HG02642 (cell line): ENCODE measurements around the gene CILP2.

Experiments used
- ATAC-seq: cut with Tn5 transposase; IDR thresholded peaks from one replicate; pipeline ENCODE4 v1.9.1; 2021; ENCODE audit warnings: mild to moderate bottlenecking; ENCODE audit not compliant: unreplicated experiment, poor library complexity

The CILP2 gene

DNA sequence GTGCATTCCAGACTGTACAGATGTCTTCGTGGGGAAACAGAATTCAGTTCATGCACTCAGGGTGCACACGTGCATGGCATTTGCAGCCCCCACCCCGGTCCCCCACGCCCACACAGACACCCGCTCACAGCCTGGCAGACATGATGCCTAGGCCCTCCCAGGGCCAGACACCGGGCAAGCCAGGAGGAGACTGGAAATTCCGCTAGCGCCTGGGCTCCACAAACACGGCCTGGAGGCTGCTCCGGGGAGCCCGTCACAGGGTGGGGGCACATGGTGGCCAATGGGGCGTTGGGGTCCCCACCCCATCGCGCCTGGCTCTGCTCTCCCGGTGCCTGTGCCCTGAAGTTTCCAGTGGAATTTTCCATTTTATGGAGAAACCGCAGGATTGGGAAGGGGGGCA lies 3.6 kb downstream of the CILP2 start:
- no peak for ATAC-seq

DNA sequence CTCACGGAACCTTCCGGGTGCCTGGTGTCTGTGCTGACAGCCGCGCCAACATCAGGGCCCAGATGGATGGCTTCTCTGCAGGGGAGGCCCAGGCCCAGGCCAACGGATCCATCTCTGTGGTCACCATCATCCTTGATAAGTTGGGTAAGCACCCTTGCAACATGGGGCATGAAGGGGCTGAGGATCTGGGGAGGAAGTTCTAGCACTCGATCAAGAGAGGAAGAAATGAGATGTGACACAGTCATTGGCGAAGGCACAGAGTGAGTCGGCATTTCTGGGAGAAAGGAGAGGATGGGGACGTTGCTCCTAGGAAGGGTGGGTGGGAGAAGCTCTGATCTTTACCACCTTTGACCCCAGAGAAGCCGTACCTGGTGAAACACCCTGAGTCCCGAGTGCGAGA lies 4.4 kb downstream of the CILP2 start:
- ATAC-seq = no peak

- ATAC-seq = no peak
Observed at GRCh38 chr19:19543101-19543500, 5.0 kb downstream of the CILP2 start.

- ATAC-seq = no peak
Observed at GRCh38 chr19:19543640-19544039, 5.6 kb downstream of the CILP2 start.

- no peak for ATAC-seq
Observed at GRCh38 chr19:19544257-19544953, 6.3 kb downstream of the CILP2 start.

- no peak for ATAC-seq
Observed at GRCh38 chr19:19544954-19545591, 7.0 kb downstream of the CILP2 start.

DNA sequence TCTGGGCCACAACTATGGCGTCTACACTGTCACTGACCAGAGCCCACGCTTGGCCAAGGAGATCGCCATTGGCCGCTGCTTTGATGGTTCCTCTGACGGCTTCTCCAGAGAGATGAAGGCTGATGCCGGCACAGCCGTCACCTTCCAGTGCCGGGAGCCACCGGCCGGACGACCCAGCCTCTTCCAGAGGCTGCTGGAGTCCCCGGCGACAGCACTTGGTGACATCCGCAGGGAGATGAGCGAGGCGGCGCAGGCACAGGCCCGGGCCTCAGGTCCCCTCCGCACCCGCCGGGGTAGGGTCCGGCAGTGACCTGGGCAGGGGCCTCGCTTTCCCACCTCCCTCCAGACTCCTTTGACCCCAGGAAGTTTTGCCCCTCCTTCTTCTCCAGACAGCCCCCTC lies 7.6 kb downstream of the CILP2 start:
- ATAC-seq = no peak

DNA sequence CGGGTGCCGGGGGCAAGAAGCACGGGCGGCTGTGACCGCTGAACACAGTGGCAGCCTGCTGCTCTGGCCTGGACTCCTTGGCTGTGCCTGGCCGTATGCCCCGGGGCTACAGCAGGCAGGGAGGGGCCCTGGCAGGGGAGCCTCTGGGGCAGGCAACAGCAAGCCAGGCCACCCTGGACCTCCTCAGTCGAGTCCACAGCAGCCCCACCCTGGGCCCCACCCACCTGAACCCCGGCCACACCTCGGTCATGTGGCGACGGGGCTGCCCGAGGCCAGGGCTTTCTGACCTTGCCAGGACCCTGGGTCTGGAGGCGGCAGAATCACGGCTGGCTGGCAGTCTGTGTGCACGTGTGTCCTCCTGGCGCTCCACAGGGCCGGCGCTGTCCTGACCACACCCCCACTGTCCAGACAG lies 8.7 kb downstream of the CILP2 start:
- no peak for ATAC-seq

DNA sequence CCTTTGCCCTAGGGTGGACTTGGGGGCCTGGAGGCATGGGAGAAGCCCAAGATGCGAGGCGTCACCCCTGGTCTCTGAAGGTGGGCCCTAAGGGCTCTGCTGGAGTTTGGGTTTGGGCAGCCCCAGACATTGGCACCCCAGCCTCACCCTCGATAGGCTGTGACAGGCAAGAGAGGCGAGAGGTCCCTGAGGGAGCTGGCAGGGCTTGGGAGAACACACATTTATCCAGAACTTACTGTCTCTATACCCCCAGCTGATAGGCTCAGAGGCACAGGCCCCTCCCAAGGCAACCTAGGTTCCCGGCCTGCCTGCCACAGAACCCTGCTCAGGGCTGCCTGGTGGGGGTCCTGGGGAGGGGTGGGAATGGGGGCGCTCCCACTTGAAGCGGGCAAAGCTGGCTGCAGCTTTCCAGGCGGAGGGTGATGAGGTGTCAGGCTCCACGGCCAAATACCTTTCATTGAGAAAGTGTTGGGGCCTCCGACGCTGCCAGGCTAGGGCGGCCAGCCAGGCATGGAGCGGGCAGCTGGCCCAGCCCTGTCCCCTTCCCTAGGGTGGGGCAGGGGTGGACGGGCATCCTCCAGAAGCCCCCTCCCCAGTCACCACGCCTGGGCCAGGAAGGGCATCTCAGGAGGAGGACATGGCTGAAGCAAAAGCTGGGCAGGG lies 9.7 kb downstream of the CILP2 start:
- ATAC-seq = no peak

DNA sequence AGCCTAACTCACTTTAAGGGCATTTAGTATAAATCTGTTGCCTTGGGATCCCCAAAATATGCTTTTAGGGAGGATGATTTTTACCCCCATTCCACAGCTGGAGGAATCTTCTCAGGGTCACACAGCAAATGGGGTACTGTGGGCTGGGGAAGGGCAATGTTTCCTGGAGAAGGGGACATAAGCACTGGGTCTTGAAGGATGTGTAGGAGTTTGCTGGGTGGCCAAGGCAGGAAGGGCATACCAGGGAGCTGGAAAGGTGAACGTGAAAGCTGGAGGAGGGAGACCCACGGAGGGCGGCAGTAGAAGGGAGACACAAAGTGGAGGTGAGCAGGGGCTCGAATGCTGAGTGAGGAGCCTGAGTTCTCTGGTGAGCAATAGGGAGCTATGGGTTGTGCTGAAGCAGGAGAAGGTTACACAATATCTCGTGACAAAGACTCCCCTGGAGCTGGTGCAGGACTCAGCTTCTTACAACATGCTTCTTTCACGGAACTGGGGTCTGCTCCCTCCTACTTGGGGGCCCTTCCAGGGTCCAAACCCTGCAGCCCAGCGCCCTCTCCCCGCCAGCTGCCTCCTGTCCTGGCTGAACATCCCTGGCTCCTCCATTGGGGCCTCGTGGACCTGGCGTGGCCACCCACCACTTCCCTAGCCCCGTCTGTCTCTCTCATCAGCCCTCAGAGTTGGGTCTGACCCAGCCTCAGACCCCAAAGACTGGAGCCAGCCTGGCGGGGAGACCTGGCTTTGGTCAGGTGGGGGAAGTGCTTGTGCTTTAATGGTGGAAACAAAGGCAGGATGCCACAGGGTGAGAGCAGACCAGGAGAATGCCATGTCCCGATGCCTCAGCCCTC lies 11.1 kb downstream of the CILP2 start:
- ATAC-seq = no peak

DNA sequence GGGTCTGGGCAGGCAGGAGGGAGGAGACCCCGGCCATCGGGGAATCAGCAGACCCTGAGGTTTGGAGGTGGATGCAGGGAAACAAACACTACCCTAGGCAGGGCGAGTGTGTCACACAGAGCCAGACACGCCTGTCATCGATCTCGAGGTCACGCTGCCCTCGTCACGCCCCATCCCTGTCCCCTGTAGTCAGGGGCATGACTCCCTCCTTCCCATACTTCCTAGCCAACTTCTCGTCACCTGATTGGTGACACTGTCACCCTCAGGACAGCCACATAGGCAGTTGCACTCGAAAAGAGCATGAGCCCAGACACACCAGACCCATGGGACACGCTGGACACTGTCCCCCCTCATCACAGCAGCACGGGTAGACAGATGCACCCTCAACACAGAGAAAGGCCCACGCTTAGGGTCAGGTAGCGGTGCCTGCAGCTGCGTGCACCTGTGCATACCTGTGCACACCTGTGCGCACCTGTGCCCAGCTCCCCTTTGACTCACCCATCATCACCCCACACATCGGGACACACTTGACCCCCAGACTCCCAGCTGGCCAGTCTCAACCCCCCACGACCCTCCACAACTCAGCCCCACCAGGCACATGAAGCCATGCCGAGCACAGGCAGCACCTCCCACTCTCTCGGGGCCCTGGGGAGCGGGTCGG lies 11.9 kb downstream of the CILP2 start:
- ATAC-seq = no peak

DNA sequence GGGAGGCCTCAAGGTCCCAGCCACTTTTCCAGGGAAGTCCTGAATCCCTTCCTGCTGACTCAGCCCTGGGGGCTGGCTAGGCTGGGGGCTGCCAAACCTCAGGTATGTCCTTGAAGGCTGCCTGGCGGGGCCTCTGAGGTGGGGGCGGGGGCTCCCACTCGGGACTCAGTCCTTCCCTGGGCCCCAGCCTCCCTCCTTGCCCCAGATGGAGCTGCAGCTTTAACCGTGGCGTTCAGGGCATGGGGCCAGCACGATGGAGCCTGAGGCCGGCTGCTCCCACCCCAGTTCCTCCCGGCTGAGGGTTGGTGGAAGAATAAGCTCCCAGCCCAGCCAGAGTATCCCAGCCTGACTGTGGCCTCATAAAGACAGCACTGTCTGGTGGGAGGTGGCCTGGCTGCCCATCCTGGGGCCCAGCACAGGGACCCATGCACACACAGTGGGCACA lies 12.4 kb downstream of the CILP2 start:
- ATAC-seq = no peak

- no peak for ATAC-seq
Observed at GRCh38 chr19:19550972-19551852, 13.1 kb downstream of the CILP2 start.

GRCh38 chr19:19551853-19552192 lies 13.8 kb downstream of the CILP2 start:
- no peak for ATAC-seq

GRCh38 chr19:19552798-19553197 lies 14.7 kb downstream of the CILP2 start:
- ATAC-seq = no peak

DNA sequence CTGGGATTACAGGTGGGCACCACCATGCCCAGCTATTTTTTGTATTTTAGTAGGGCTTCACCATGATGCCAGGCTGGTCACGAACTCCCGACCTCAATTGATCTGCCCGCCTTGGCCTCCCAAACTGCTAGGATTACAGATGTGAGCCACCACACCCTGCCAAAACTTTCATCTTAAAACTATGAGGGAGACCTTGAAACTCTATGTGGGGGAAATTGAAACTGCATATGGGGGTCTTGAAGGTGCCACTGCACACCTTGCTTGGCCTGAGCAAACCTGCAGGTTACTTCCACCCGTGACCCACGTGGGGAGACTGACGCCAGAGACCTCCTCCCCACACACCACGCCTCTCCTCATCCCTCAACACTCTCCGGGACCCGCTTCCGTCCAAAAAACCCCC lies 15.6 kb downstream of the CILP2 start:
- no peak for ATAC-seq

GRCh38 chr19:19554074-19555023 lies 16.3 kb downstream of the CILP2 start:
- ATAC-seq = no peak

- no peak for ATAC-seq
Observed at GRCh38 chr19:19558055-19558454, 20.0 kb downstream of the CILP2 start.
